GM18517 (cell line): ENCODE data around the gene ARAP1.

Source experiments
- ATAC-seq: cut with Tn5 transposase; IDR thresholded peaks from one replicate; pipeline ENCODE4 v1.9.1; 2021; ENCODE audit warnings: mild to moderate bottlenecking, moderate library complexity; ENCODE audit not compliant: unreplicated experiment

ARAP1 gene

DNA sequence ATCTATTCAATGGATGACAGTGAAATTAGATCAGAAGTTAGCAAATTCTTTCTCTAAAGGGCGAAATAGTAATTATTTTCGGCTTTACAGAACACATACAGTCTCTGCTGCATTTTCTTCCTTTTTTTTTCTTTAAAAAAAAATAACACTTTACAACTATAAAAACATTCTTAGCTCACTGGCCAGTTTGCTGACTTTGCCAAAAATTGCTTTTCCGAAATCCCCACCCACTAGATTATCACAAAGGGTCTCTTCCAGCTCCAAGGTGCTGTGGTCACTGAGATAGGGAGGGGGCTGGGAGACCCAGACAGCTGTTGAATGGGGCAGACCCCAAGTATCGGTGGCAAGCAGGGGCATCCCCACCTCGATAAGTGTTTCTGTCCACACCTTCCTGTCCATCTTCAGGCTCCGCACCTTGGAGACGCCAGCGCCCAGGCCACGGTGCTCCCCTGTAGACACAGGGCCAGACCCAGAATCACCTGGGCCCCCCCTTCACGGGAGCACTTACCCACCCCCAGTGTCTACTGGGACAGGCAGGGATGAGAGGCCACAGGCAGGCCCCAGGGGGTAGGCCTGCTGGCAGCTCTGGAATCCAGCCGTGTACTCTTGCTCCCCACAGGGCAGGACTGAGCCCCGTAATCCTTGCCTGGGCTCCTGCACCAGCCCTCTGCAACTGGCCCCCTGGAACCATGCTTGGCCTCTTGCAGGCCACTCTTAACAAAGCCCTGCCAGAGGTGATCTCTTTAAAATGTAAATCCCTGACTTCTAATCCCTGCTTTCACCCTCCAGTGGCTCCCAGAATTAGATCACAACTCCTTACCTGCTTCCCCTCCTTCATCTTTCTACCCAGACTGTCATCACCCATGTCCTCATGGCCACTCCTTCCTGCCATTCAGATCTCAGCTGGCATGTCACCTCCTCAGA lies 46.5 kb downstream of the ARAP1 start:
- no peak for ATAC-seq

DNA sequence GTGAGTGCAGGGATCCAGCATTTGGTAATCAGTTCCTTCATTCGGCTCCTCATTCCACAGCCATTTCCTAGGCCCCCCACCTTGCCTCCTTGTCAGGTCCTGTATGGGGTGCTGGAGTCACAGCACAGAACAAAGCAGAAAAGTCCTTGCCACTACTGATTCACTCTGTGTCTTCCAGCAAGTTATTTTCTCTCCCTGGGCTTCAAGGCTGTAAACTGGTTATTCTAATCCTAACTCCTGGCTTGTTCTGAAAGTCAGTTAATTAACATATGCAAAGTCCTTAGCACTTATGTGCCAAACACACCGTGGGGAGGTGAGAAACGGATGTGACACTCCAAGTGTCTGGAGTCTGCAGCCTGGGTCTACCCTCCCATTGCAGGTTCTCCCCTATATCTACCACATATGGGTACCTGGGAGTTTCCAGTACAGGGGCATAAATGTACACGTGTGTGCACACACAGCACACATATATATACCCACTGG lies 47.4 kb downstream of the ARAP1 start:
- no peak for ATAC-seq

DNA sequence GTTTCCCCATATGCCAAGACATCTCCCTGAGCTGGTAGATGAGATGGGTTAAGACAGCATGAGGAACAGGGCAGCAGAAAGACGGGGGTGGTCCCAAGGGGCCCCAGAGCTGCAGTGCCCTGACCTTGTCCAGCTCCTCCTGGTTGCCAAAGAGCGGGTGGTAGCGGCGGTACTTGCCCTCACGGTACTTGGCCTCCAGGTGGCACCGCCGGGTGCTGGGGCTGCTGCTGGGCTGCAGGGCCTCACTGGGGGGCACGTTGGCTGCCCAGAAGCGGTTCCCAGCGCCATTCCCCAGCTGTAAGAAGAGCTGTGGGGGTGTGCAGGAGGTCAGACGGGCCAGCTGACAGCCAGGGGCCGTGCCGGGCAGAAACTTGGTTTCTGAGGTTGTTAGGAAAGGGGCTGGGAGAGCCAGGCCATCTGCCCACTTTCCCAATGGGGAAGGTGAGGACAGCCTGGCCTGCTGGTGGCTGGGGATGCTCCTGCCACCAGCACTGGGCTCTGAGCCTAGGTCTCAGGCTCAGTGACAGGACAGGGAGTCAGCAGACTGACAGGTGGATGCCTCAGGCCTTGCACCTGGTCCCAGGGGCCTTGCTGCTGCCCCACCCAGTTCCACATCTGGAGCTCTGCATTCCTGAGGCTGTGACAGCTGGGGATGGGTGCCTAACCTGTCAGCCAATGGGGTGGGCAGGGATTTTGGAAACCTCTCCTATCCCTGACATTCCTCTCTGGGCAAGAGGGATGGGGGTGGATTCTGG lies 48.0 kb downstream of the ARAP1 start:
- no peak for ATAC-seq

DNA sequence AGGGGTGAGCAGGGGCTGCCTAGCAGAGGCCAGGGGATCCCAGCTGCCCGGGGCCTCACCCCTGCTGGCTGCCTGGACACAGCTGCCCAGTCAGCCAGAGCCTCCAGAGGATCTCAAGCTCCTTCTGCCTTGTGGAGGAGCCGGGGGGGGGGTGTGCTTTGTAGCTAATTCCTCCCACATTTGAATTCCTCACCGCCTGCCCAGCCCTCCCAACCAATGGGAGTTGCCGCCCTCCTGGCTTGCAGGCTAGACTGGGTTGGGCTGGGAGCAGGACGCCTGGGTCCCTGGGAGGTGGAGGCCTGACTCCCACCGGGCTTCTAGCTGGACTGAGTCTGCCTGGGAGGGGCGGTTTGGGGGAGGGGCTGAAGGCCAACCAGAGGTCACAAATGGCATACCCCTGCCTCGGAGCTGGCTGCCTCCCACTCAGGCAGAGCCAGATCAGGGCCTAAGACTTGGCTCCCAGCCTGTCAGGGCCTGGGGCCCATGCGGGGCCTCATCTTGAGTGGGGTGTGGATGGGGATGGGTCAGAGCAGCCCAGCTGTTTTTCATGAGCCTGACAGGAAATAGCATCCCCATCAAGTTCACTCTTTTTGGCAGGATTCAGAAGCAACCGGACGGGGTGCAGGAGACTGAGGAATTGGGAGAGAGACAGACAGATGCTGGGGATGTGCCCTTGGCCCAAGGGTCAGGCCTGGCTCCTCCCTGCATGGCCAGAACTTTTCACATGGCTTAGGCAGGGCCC lies 48.8 kb downstream of the ARAP1 start:
- ATAC-seq, result no peak

DNA sequence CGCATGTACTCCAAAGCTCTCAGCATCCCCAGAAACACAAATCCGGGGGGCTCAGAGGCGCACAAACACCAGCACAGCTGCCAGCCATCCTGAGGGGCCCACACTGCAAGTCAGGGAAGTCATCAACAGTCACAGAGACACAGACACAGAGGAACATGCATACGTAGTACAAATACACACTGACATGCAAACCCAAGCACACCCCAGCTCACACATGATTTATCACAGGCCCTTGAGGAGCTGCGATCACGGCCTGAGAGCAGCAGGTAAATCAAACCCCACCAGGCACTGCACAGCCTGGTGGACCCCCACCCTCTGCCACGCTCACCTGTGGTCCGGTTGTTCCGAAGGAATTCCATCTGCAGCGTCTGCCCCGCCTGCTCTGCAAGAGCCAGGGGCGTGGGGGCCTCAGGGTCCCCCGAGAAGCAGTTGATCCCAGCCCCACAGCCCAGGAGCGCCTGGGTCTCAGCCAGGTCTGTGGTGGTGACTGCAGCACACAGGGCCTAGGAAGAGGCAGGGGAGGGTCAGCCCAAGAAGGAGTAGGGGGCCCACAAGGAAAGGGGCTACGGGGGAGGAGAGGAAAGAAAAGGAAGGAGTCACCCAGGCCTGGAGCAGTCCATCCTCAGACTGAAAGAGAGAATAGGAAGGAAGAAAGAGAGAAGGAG lies 49.5 kb downstream of the ARAP1 start:
- no peak for ATAC-seq

DNA sequence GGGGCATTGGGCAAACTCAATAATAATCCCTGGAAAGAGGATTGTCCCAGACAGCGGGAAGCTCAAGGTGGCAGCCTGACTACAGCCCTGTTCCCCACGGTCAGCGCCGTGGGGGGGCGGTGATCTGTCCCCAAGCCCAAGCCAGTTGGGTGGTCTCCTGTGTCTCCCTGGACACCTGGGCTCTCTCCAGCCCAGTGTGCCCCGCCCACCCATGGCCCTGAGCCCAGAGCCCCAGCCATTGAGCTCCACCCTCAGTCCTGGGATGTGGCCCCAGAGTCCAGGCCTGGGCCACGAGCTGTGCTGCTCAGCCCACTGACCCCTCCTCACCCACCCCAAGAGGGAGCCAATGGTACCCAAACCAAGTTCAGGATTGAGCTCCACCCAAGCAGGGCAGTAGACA lies 50.1 kb downstream of the ARAP1 start:
- no peak for ATAC-seq

DNA sequence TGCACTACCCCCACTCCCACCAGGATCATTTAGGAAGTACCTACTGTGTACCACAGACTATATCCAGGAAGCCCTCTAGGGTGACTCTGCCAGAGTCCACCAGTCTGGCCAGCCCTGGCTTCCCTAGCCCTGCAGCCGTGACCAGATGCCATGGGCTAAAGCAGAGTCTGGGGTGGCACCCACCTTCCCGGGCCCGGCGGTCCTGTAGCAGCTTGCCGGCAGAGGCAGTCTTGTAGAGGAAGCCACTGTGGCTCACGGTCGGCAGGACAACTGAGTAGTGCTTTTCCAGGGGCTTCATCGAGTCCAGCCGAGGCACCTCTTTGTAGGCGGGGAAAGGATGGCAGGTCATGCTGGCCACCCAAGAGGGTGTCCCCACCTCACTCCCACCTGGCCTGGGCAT lies 50.7 kb downstream of the ARAP1 start:
- ATAC-seq, result no peak

DNA sequence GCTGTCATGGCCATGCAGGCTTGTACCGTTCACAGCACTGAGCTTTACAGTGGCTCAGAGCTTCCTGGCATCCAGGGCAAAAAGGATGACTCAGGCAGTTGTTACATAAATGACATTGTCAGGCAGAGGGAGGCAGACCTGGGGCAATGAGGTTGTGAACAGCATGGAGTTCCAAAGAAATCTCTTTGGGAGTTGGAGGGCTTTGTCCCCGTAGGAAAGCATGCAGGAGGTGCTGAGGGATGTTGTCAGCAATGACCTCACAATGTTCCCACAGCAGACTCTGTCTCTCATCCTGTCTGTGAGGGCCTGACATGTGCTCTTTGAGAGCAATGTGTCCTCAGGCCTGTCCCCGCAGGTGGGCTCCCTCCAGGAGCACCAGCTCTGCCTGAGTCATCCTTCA lies 52.1 kb downstream of the ARAP1 start:
- ATAC-seq, result no peak

DNA sequence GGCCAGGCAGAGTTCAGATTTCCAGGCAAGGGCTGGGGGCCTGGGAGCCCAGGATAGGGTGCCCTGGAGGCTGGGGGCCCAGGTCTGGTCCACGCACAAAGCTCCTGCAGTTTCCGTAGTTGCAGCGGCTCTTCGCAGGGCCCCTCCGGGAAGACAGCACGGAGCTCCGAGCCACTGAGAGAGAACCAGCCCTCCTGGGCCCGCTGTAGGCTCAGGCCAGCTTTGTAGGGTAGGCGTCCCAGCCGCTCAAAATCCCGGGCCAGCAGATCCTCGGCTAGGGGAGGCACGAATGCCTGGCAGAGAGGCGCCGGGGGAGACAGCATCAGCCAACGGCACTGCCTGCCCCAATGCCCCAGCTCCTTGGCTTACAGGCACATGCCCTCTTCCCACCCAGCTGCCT lies 54.4 kb downstream of the ARAP1 start:
- no peak for ATAC-seq

DNA sequence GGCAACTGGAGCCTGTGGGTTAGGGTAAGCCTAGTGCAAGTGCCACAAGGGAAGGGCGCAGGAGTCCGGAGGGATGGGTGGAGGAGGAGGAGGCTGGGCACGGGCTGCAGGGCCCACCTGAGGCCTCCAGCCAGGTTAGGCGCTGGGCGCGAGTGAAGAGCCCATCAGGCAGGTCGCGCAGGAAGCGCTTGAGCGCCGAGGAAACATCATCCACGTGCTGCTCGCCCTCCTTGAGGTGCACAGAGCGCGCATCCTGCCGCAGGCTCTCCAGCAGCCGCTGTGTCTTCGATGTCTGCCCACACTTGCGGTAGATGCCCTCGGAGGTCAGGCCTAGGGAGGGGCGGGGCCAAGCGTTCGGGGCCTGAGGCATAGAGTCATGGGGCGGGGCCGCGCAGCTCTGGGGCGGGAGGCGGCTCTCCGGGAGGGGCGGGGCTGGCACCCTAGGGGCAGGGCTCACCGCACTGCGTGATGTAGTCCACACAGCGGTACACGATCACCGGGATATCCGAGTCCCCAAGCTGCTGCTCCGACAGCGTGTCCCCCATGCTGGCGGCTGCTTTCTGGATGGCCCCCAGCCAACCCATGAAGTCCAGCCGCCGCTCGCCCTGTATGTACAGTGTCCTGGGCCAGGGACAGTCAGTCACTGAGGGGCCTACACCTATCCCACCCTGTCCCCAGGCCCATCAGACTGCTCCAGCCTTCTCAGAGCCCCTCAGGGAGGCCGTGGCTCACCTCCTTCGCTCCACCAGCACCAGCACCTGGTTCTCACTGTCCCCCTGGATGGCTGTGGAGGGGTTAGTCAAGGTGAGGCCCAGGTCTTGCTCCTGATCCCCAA lies 55.1 kb downstream of the ARAP1 start:
- no peak for ATAC-seq

DNA sequence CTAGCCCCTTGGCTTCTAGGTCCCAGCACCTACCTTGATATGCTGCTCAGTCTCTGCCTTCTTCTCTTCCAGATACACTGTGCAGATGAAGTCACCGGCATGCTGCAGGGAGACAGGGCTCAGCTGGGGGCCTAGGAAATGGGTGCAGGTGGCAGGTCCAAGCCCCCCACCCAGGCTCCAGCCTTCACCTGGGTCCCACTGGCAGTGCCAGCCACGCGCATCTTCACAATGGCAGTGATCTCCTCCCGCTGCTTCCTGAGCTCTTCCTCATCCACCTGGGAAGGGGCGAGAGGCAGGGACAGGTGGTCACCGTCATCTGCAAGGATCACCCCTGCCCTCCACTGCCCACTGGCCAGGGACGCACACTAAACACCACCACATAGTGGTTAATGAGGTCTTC lies 56.9 kb downstream of the ARAP1 start:
- no peak for ATAC-seq

DNA sequence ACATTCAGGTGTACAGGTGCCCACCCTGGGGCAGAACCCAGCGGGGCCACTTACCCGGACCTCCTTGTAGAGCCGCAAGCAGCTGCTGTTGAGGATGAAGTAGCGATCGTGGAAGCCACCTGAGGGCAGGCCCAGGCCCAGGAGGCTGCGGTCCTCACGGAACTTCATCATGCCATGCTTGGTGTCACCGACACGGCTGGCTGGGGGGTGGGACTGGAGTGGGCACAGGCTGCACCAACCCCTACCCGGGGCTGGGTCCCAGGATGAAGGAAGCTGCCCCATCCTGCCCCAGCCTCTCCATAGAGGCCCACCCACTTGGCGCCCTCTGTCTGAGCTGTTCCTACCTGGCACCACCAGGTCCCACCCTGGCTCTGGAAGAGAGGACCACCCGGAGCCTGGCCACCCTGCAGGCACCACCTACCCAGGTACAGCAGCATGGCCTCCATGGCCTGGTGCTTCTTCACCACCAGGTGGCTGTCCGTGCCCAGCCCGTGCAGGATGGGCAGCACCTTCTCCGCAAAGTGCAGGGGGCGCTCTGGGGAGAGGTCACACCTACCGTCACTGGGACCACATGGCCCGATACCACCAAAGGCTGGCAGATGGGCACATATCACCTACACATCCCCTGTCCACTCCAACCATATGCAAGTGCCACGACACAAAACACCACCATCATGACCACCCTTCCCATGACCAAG lies 58.8 kb downstream of the ARAP1 start:
- ATAC-seq, result no peak

DNA sequence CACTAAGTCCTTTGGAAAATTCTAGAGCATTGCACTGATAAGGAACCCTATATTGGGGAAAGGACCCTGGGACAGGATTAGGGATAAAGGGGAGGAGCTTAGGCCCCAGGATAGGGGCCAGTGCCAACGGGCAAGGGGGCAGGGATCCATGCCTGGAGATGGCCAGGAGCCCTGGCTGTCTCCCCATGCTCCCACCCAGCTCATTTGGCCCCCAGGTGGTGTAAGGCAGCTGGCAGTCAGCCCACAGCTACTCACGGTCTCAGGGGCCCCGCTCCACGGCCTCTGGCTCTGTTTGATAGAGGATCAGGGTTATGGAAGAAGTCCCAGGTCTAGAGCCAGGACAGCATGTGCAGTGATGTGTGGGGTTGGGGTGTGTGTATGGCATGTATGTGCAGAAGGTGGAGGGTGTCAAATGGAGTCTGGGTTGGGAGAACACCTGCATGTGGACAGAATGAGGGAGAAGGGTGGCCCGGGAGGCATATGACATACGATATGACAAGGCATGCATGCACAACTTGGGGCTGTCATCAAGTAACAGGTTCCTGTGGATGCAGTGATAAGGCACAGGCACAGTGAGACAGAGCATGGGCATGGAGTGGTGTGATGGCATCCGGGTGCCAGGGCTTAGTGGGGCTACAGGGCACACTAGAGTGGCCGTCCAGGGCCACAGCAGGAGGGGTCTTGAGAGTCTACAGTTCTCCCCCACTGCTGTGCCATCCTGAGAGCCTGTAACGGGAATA lies 59.5 kb downstream of the ARAP1 start:
- ATAC-seq, result no peak

DNA sequence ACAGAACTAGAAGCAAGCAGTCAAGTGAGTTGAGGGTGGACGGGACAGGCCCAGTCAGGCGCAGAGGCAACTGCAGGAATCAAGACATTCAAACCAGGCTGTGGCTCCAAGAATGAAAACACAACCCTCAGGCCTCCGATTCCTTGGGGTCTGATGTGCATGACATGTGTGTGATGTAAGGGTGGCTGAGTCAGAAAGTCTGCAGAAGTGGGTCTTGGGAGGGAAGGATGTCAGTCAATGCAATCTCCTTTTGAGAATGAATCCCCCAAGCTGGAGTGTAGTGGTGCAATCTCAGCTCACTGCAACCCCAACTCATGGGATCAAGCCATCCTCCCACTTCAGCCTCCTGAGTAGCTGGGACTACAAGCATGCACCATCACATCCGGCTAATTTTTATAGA lies 62.0 kb downstream of the ARAP1 start:
- ATAC-seq, result no peak

DNA sequence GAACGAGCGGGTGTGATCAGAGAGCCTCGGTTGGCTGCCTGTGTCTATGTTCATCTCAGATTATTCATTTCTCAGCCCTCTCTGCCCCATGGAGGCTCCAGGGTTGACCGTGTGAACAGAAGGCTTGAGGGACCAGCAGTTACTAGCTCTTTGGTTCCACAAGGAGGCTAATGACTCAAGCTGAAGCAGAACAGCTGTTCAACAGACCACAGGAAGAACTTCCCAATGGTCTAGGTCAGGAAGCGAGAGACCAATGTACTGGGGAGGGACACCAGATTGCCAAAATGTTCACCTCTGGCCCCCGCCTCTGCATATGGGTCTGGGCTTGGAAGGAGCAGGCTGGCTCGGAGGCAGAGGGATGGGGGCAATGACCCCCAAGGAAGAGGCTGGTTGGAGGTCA lies 63.3 kb downstream of the ARAP1 start:
- no peak for ATAC-seq

DNA sequence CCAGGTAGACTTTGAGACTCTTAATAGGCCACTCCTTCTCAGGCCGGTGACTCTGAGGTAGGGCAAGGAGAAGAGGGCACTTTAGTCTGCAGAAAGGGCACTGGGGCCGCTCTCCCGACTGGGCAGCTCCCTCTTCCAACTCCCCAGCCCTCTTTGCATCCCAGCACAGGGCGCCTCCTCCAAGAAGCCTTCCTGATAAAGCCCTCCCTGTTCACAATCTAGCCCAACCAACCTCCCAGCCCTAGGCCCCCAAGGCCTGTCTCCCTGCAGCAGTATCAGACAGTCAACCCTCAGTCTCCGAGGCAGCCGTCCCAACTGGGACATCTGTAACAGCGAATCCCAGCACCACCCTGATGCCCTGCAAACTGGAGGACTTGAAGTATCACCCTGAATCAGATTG lies 63.7 kb downstream of the ARAP1 start:
- ATAC-seq, result no peak

DNA sequence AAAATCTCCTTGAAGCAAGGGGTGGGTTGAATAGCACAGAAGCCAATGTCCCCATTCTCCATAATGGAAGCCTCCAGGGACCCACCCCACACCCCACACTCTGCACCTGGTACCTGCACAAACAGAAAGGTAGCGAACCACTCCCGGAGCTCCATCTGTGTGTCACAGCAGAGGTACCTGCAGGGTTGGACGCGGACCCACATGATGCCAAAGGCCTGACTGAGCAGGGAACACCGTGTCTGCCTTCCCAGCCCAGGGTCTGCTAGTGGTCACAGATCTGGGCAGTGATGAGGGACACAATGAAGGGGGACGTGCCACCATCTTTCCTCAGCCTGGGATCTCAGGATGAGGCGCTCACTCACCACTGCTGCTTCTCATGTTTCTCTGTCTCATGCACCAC lies 64.9 kb downstream of the ARAP1 start:
- ATAC-seq, result no peak

DNA sequence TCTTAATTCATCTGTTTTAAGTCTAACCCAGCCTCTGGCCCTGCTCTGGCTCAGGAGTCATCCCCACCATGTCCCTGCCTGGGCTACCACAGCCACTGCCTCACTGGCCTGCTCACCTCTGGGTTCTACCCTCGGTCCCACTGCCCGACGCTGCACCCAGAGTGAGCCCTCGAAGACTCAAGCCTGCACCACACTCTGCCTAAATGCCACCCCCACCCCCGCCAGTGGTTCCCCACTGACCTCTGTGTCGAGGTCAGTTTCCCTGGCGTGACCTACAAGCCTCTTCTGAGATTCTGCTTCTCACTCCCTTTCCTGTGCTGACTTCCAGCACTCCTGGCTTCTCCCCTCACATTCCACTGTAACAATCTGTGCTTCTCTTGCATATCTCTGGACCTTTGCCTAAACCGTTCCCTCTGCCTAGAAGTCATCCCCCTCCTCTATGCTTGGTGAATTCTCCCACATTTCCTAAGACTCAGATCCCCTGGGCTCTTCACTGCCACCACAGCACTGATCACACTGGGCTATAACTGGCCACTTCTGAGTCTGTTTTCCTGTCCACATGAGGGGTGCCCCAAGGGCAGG lies 65.5 kb downstream of the ARAP1 start:
- no peak for ATAC-seq
